HEK293 (cell line): ENCODE data around the gene BACH2.

ENCODE experiments used
- BCL11A ChIP-seq: fragments of 450-650 bp; formaldehyde crosslinking; IDR thresholded peaks from 2 replicates; pipeline ENCODE4 v1.5.1; 2016; ENCODE audit warnings: low read depth, missing biosample characterization, missing genetic modification characterization
- EGR2 ChIP-seq: fragments of 450-650 bp; formaldehyde crosslinking; IDR thresholded peaks from 2 replicates; pipeline ENCODE4 v1.5.1; 2016; ENCODE audit warnings: low read depth, missing biosample characterization, missing genetic modification characterization
- HOXD13 ChIP-seq: sonication (generic); formaldehyde crosslinking; IDR thresholded peaks from 2 replicates; pipeline ENCODE4 v1.8.0; 2022; ENCODE audit warnings: missing genetic modification reagents, borderline replicate concordance
- KLF1 ChIP-seq: fragments of 450-650 bp; formaldehyde crosslinking; IDR thresholded peaks from 2 replicates; pipeline ENCODE4 v1.5.1; 2016; ENCODE audit warnings: missing biosample characterization, missing genetic modification characterization
- MYNN ChIP-seq: fragments of 450-650 bp; formaldehyde crosslinking; IDR thresholded peaks from 2 replicates; pipeline ENCODE4 v1.5.1; 2016; ENCODE audit warnings: missing biosample characterization, missing genetic modification characterization, borderline replicate concordance
- ZBTB7A ChIP-seq: fragments of 450-650 bp; formaldehyde crosslinking; IDR thresholded peaks from 2 replicates; pipeline ENCODE4 v1.5.1; 2016; ENCODE audit warnings: low read depth, missing biosample characterization, missing genetic modification characterization
- ZFP41 ChIP-seq: fragments of 450-650 bp; formaldehyde crosslinking; IDR thresholded peaks from 2 replicates; pipeline ENCODE4 v1.5.1; 2016; ENCODE audit warnings: missing biosample characterization, missing genetic modification characterization, borderline replicate concordance
- ZNF138 ChIP-seq: fragments of 450-650 bp; formaldehyde crosslinking; IDR thresholded peaks from 2 replicates; pipeline ENCODE4 v1.5.1; 2016; ENCODE audit warnings: missing biosample characterization, missing genetic modification characterization, borderline replicate concordance
- ZNF184 ChIP-seq: fragments of 450-650 bp; IDR thresholded peaks from 2 replicates; pipeline ENCODE4 v1.5.1; 2018; ENCODE audit warnings: missing biosample characterization, mild to moderate bottlenecking, missing genetic modification characterization
- ZNF433 ChIP-seq: fragments of 450-650 bp; formaldehyde crosslinking; IDR thresholded peaks from 2 replicates; pipeline ENCODE4 v1.5.1; 2016; ENCODE audit warnings: missing biosample characterization, missing genetic modification characterization, low read depth
- ZNF530 ChIP-seq: fragments of 450-650 bp; formaldehyde crosslinking; IDR thresholded peaks from 2 replicates; pipeline ENCODE4 v1.5.1; 2016; ENCODE audit warnings: low read depth, missing biosample characterization, missing genetic modification characterization
- ZNF664 ChIP-seq: fragments of 450-650 bp; formaldehyde crosslinking; IDR thresholded peaks from 2 replicates; pipeline ENCODE4 v1.5.1; 2016; ENCODE audit warnings: missing biosample characterization, missing genetic modification characterization
- ZNF791 ChIP-seq: fragments of 450-650 bp; formaldehyde crosslinking; IDR thresholded peaks from 2 replicates; pipeline ENCODE4 v1.5.1; 2016; ENCODE audit warnings: missing biosample characterization, missing genetic modification characterization
- ZNF830 ChIP-seq: fragments of 450-650 bp; IDR thresholded peaks from 2 replicates; pipeline ENCODE4 v1.5.0; 2018; ENCODE audit warnings: missing biosample characterization, missing genetic modification characterization, low read depth, mild to moderate bottlenecking, moderate library complexity
- ZNF837 ChIP-seq: fragments of 450-650 bp; formaldehyde crosslinking; IDR thresholded peaks from 2 replicates; pipeline ENCODE4 v1.5.1; 2016; ENCODE audit warnings: missing biosample characterization, missing genetic modification characterization
- TF ChIP-seq, protein P1 (sequence below): fragments of 450-650 bp; formaldehyde crosslinking; IDR thresholded peaks from 2 replicates; pipeline ENCODE4 v1.5.1; 2016; ENCODE audit warnings: missing biosample characterization, missing genetic modification characterization
- TF ChIP-seq, protein P2 (sequence below): fragments of 450-650 bp; formaldehyde crosslinking; conservative IDR thresholded peaks from 2 replicates; pipeline ENCODE4 v1.5.1; 2016; ENCODE audit warnings: low read depth, missing biosample characterization, missing genetic modification characterization
- TF ChIP-seq, protein P3 (sequence below): fragments of 450-650 bp; formaldehyde crosslinking; IDR thresholded peaks from 2 replicates; pipeline ENCODE4 v1.5.1; 2016; ENCODE audit warnings: missing biosample characterization, missing genetic modification characterization
- TF ChIP-seq, protein P4 (sequence below): fragments of 450-650 bp; formaldehyde crosslinking; IDR thresholded peaks from 2 replicates; pipeline ENCODE4 v1.5.1; 2016; ENCODE audit warnings: missing biosample characterization, missing genetic modification characterization
- TF ChIP-seq, protein P5 (sequence below): fragments of 450-650 bp; formaldehyde crosslinking; IDR thresholded peaks from 2 replicates; pipeline ENCODE4 v1.5.1; 2016; ENCODE audit warnings: missing biosample characterization, missing genetic modification characterization
- TF ChIP-seq, protein P6 (sequence below): fragments of 450-650 bp; formaldehyde crosslinking; IDR thresholded peaks from 2 replicates; pipeline ENCODE4 v1.5.1; 2016; ENCODE audit warnings: missing biosample characterization, missing genetic modification characterization
- TF ChIP-seq, protein P7 (sequence below): fragments of 450-650 bp; formaldehyde crosslinking; IDR thresholded peaks from 2 replicates; pipeline ENCODE4 v1.5.1; 2017; ENCODE audit warnings: missing biosample characterization, missing genetic modification characterization

Gene BACH2

DNA sequence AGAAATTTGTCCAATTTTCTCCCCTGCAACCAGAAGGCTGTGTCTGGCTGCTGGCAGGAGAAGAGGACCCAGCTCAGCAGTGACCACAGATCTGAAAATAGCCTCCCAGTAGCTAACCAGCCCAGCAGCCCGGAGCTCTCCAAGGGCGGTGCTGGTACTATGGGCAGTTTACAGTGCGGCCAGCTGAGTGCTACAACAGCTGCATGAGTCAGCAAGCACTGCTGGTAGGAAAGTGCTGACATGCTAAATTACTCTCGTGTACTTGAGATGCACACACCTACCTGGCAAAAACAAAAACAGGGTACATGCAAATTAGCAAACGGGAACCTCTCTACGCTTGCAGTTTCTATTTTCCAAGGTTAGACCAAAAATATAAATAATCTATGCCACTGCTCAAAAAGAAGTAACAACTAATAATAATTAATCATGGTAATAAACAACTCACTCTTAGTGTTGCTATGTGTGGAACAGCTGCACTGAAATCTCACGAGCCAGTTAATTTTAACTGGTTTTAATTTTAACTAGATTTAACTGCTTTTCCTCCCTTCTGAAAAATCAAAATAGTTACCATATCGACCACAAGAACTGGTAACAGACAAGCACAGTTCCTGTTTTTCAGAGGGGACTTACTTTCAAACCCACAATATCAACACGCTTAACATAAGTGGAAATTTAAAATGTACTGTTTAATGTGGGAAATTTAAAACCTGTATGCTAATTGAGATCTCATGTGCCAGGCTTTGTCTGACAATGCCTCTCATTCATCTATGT, 10.8 kb downstream of the BACH2 start (continued):
- TF ChIP-seq, protein P1, sequence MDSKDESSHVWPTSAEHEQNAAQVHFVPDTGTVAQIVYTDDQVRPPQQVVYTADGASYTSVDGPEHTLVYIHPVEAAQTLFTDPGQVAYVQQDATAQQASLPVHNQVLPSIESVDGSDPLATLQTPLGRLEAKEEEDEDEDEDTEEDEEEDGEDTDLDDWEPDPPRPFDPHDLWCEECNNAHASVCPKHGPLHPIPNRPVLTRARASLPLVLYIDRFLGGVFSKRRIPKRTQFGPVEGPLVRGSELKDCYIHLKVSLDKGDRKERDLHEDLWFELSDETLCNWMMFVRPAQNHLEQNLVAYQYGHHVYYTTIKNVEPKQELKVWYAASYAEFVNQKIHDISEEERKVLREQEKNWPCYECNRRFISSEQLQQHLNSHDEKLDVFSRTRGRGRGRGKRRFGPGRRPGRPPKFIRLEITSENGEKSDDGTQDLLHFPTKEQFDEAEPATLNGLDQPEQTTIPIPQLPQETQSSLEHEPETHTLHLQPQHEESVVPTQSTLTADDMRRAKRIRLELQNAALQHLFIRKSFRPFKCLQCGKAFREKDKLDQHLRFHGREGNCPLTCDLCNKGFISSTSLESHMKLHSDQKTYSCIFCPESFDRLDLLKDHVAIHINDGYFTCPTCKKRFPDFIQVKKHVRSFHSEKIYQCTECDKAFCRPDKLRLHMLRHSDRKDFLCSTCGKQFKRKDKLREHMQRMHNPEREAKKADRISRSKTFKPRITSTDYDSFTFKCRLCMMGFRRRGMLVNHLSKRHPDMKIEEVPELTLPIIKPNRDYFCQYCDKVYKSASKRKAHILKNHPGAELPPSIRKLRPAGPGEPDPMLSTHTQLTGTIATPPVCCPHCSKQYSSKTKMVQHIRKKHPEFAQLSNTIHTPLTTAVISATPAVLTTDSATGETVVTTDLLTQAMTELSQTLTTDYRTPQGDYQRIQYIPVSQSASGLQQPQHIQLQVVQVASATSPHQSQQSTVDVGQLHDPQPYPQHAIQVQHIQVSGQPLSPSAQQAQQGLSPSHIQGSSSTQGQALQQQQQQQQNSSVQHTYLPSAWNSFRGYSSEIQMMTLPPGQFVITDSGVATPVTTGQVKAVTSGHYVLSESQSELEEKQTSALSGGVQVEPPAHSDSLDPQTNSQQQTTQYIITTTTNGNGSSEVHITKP: no peak
- no peak for TF ChIP-seq ZNF830 (tag by site-specific recombination)
- 0 out of 2 replicates have a peak, but pooled peaks have one; percentile 19 for TF ChIP-seq ZNF184 (tag by site-specific recombination)
- TF ChIP-seq KLF1: peak; percentile 39; the same call in 1 of the 2 replicates
- TF ChIP-seq HOXD13 (CRISPR knock-in tag): no peak
- TF ChIP-seq, protein P2, sequence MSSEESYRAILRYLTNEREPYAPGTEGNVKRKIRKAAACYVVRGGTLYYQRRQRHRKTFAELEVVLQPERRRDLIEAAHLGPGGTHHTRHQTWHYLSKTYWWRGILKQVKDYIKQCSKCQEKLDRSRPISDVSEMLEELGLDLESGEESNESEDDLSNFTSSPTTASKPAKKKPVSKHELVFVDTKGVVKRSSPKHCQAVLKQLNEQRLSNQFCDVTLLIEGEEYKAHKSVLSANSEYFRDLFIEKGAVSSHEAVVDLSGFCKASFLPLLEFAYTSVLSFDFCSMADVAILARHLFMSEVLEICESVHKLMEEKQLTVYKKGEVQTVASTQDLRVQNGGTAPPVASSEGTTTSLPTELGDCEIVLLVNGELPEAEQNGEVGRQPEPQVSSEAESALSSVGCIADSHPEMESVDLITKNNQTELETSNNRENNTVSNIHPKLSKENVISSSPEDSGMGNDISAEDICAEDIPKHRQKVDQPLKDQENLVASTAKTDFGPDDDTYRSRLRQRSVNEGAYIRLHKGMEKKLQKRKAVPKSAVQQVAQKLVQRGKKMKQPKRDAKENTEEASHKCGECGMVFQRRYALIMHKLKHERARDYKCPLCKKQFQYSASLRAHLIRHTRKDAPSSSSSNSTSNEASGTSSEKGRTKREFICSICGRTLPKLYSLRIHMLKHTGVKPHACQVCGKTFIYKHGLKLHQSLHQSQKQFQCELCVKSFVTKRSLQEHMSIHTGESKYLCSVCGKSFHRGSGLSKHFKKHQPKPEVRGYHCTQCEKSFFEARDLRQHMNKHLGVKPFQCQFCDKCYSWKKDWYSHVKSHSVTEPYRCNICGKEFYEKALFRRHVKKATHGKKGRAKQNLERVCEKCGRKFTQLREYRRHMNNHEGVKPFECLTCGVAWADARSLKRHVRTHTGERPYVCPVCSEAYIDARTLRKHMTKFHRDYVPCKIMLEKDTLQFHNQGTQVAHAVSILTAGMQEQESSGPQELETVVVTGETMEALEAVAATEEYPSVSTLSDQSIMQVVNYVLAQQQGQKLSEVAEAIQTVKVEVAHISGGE (tag by site-specific recombination): no peak
- no peak for TF ChIP-seq EGR2 (tag by site-specific recombination)
- TF ChIP-seq ZNF837 (tag by site-specific recombination): no peak
- TF ChIP-seq, protein P3, sequence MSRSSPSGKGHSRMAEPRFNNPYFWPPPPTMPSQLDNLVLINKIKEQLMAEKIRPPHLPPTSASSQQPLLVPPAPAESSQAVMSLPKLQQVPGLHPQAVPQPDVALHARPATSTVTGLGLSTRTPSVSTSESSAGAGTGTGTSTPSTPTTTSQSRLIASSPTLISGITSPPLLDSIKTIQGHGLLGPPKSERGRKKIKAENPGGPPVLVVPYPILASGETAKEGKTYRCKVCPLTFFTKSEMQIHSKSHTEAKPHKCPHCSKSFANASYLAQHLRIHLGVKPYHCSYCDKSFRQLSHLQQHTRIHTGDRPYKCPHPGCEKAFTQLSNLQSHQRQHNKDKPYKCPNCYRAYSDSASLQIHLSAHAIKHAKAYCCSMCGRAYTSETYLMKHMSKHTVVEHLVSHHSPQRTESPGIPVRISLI (tag by site-specific recombination): no peak
- TF ChIP-seq ZNF138: no peak
- no peak for TF ChIP-seq ZNF791 (tag by site-specific recombination)
- TF ChIP-seq ZNF530 (tag by site-specific recombination): no peak
- TF ChIP-seq, protein P4, sequence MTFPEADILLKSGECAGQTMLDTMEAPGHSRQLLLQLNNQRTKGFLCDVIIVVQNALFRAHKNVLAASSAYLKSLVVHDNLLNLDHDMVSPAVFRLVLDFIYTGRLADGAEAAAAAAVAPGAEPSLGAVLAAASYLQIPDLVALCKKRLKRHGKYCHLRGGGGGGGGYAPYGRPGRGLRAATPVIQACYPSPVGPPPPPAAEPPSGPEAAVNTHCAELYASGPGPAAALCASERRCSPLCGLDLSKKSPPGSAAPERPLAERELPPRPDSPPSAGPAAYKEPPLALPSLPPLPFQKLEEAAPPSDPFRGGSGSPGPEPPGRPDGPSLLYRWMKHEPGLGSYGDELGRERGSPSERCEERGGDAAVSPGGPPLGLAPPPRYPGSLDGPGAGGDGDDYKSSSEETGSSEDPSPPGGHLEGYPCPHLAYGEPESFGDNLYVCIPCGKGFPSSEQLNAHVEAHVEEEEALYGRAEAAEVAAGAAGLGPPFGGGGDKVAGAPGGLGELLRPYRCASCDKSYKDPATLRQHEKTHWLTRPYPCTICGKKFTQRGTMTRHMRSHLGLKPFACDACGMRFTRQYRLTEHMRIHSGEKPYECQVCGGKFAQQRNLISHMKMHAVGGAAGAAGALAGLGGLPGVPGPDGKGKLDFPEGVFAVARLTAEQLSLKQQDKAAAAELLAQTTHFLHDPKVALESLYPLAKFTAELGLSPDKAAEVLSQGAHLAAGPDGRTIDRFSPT (tag by site-specific recombination): 0 out of 2 replicates have a peak, but pooled peaks have one; percentile 32
- TF ChIP-seq, protein P5, sequence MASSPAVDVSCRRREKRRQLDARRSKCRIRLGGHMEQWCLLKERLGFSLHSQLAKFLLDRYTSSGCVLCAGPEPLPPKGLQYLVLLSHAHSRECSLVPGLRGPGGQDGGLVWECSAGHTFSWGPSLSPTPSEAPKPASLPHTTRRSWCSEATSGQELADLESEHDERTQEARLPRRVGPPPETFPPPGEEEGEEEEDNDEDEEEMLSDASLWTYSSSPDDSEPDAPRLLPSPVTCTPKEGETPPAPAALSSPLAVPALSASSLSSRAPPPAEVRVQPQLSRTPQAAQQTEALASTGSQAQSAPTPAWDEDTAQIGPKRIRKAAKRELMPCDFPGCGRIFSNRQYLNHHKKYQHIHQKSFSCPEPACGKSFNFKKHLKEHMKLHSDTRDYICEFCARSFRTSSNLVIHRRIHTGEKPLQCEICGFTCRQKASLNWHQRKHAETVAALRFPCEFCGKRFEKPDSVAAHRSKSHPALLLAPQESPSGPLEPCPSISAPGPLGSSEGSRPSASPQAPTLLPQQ: no peak
- peak; percentile 36; the same call in 1 of the 2 replicates for TF ChIP-seq BCL11A
- TF ChIP-seq ZNF433 (tag by site-specific recombination): no peak
- TF ChIP-seq, protein P6, sequence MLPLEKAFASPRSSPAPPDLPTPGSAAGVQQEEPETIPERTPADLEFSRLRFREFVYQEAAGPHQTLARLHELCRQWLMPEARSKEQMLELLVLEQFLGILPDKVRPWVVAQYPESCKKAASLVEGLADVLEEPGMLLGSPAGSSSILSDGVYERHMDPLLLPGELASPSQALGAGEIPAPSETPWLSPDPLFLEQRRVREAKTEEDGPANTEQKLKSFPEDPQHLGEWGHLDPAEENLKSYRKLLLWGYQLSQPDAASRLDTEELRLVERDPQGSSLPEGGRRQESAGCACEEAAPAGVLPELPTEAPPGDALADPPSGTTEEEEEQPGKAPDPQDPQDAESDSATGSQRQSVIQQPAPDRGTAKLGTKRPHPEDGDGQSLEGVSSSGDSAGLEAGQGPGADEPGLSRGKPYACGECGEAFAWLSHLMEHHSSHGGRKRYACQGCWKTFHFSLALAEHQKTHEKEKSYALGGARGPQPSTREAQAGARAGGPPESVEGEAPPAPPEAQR (tag by site-specific recombination): no peak
- no peak for TF ChIP-seq MYNN (tag by site-specific recombination)
- no peak for TF ChIP-seq ZFP41
- TF ChIP-seq ZBTB7A (tag by site-specific recombination): no peak
- no peak for TF ChIP-seq ZNF664 (tag by site-specific recombination)
- TF ChIP-seq, protein P7, sequence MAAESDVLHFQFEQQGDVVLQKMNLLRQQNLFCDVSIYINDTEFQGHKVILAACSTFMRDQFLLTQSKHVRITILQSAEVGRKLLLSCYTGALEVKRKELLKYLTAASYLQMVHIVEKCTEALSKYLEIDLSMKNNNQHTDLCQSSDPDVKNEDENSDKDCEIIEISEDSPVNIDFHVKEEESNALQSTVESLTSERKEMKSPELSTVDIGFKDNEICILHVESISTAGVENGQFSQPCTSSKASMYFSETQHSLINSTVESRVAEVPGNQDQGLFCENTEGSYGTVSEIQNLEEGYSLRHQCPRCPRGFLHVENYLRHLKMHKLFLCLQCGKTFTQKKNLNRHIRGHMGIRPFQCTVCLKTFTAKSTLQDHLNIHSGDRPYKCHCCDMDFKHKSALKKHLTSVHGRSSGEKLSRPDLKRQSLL (tag by site-specific recombination): no peak
